HepG2 (cell line): Measurements from ENCODE around the gene TPX2. TPM values are rescaled to one million over a fixed set of nuclear protein-coding genes. Genes with fewer than 3 reads are reported as not detected.

ENCODE experiments used
- DDIT3 ChIP-seq: sonication (generic); formaldehyde crosslinking; IDR thresholded peaks from 2 replicates; pipeline ENCODE4 v1.4.0; 2020; ENCODE audit warnings: mild to moderate bottlenecking, missing genetic modification reagents
- GATAD1 ChIP-seq: IDR thresholded peaks from 2 replicates; pipeline ENCODE4 v1.6.1; 2016; ENCODE audit warnings: missing genetic modification reagents, missing compliant biosample characterization
- GLI4 ChIP-seq: sonication (generic); formaldehyde crosslinking; IDR thresholded peaks from 2 replicates; pipeline ENCODE4 v1.5.1; 2020; ENCODE audit warnings: missing genetic modification reagents, mild to moderate bottlenecking, moderate library complexity, borderline replicate concordance
- HCFC1 ChIP-seq: fragments of 150-350 bp; IDR thresholded peaks from 2 replicates; pipeline ENCODE4 v1.6.1; 2014; ENCODE audit warnings: low read depth, low read length
- MAX ChIP-seq: IDR thresholded peaks from 2 replicates; pipeline ENCODE4 v1.6.1; 2012; ENCODE audit warnings: inconsistent platforms
- MXI1 ChIP-seq: IDR thresholded peaks from 3 replicates; pipeline ENCODE4 v1.6.1; 2012; ENCODE audit warnings: low read depth, low read length, inconsistent platforms, borderline replicate concordance
- NFAT5 ChIP-seq: sonication (generic); formaldehyde crosslinking; IDR thresholded peaks from 2 replicates; pipeline ENCODE4 v1.4.0; 2020; ENCODE audit warnings: missing genetic modification reagents
- NR0B2 ChIP-seq: sonication (generic); formaldehyde crosslinking; IDR thresholded peaks from 2 replicates; pipeline ENCODE4 v1.4.0; 2020; ENCODE audit warnings: mild to moderate bottlenecking, missing genetic modification reagents
- SOX13 ChIP-seq, 3 experiments: fragments of 450-650 bp in 1 of 3; sonication (generic) in 1 of 3; formaldehyde crosslinking in 1 of 3; IDR thresholded peaks in 2 of 3; conservative IDR thresholded peaks in 1 of 3; 2 replicates each; pipeline versions ENCODE4 v1.5.0 to v1.6.1; 2016 to 2020; ENCODE audit warnings: antibody characterized with exemption in 1 of 3, mild to moderate bottlenecking in 1 of 3, missing compliant biosample characterization in 1 of 3, missing genetic modification reagents in 1 of 3, moderate library complexity in 1 of 3
- YEATS4 ChIP-seq: sonication (generic); formaldehyde crosslinking; IDR thresholded peaks from 2 replicates; pipeline ENCODE4 v1.4.0; 2020; ENCODE audit warnings: missing genetic modification reagents, borderline replicate concordance
- ZKSCAN8 ChIP-seq: IDR thresholded peaks from 2 replicates; pipeline ENCODE4 v1.6.1; 2016; ENCODE audit warnings: borderline replicate concordance, missing genetic modification reagents, missing compliant biosample characterization
- ZNF703 ChIP-seq: sonication (generic); formaldehyde crosslinking; IDR thresholded peaks from 2 replicates; pipeline ENCODE4 v1.5.1; 2020; ENCODE audit warnings: missing genetic modification reagents, mild to moderate bottlenecking, moderate library complexity, borderline replicate concordance
- ZNF75D ChIP-seq: sonication (generic); formaldehyde crosslinking; IDR thresholded peaks from 2 replicates; pipeline ENCODE4 v1.8.1; 2023; ENCODE audit warnings: missing genetic modification reagents, mild to moderate bottlenecking, borderline replicate concordance
- polyA plus RNA-seq, 8 experiments: library from polyadenylated mRNA; depleted of rRNA in 3 of 8; stranded (reverse) in 7 of 8; unstranded in 1 of 8; fragments of >200 nt; fragmentation: Illumina TruSeq in 4 of 8; extraction: Trizol in 4 of 8; gene quantifications; 2 replicates each; pipeline versions ENCODE4 v1.2.1 to v1.2.3, GENCODE V29; 2011 to 2016; ENCODE audit warnings: low read depth in 4 of 8, missing spikeins in 1 of 8, mixed read lengths in 1 of 8; ENCODE audit not compliant: insufficient read depth in 1 of 8
- total RNA-seq, 5 experiments: library from RNA; depleted of rRNA; stranded (reverse); fragments of >200 nt; fragmentation: Illumina TruSeq; extraction: Trizol; gene quantifications; 2 replicates each; pipeline ENCODE4 v1.2.3, GENCODE V29; 2016; ENCODE audit warnings: low read depth in 1 of 5

The TPX2 gene
- total and polyA plus RNA-seq, 2 of the 13 experiments (the other 11 are each of a cell fraction or from before 2014, with no cell fraction given), result 34.3 to 124 TPM

GRCh38 chr20:31716351-31716750, 22.7 kb upstream of the TPX2 start (continued):
- TF ChIP-seq ZNF75D (no peak), HCFC1 (no peak), MAX (no peak), MXI1 (no peak), NFAT5 (CRISPR knock-in tag) (no peak), DDIT3 (0 out of 2 replicates have a peak, but pooled peaks have one; percentile 36), GATAD1 (CRISPR knock-in tag) (no peak), ZNF703 (CRISPR knock-in tag) (no peak), YEATS4 (CRISPR knock-in tag) (no peak), GLI4 (CRISPR knock-in tag) (peak; percentile 22; the same call in 1 of the 2 replicates), NR0B2 (CRISPR knock-in tag) (no peak), SOX13 (IDR thresholded peaks at IDR 0.05) (no peak), SOX13 (CRISPR knock-in tag; conservative IDR thresholded peaks at IDR 0.05 in 1 of 2, IDR thresholded peaks at IDR 0.05 in 1 of 2) (peak in 1 of 2 experiments; percentile 9; a peak in 1 of 4 replicates), ZKSCAN8 (CRISPR knock-in tag) (peak; percentile 66; the same call in 1 of the 2 replicates)
